ENCODE data around the gene BBOX1. TPM values are rescaled to one million over a fixed set of nuclear protein-coding genes. Genes with fewer than 3 reads are reported as not detected.

BBOX1 gene
- total RNA-seq, 2 experiments from 2014 or later = not detected

DNA sequence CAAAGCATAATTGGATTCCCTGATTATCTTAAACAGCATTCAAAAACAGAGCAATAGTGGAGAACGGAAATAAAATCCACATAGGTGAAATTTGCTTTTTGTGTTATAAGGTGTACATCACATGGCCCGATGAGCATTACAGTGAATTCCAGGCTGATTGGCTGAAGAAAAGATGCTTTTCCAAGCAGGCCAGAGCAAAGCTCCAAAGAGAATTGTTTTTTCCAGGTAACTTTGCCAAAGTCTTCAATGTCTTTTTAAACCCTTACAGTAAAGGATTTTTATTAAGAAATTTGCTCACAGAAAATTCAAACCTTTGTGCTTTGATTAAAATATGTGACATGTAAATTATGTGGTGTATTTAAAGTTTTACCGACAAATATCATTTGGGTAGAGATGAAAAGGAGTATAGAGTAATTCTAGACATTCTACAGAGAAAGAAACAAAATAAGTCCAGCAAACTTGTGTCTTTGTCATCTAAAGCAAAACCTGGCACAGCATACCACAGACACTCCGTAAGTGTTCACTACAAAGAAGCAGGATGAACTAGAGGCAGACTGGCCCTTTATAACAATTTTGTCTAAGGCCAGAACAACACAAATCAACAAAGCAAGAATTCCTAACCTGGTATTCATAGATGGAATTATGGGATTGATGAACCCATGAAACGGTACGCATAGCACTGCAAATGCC is 16.6 kb downstream of the BBOX1 start:
- H3K36me3 ChIP-seq (ENCODE audit: insufficient read depth, low read length) = no peaks in the 10 kb centered on the region
- ChIA-PET CTCF (no interaction called here), POLR2A (no interaction called here)
- no peaks in the 10 kb centered on the region for H3K4me1 ChIP-seq (ENCODE audit: insufficient read depth, low read length)
- Mint-ChIP-seq H3K36me3 (ENCODE audit: low read depth) (no peaks in the 10 kb centered on the region), H3K27me3 (no peaks in the 10 kb centered on the region), H3K4me1 (ENCODE audit: low read depth) (no peaks in the 10 kb centered on the region), H3K4me3 (no peak overlapping the region), H3K27ac (no peak overlapping the region), H3K9me3 (peaks cover 3% of the 10 kb centered on the region)
- H3K27ac ChIP-seq (ENCODE audit: low read depth in 1 of 2, low read length in 2 of 2) = no peak overlapping the region
- H3K27me3 ChIP-seq (ENCODE audit: control insufficient read depth in 1 of 2, insufficient read depth in 2 of 2, low read length in 2 of 2) = no peaks in the 10 kb centered on the region
- ATAC-seq (ENCODE audit: poor library complexity) (no peak), DNase-seq (no peak)
- no peak overlapping the region for H3K4me3 ChIP-seq (ENCODE audit: low read length)
- intact Hi-C loops (cut with DNase I, micrococcal nuclease) = no loop called here
- H3K9me3 ChIP-seq (ENCODE audit: control insufficient read depth in 1 of 2, insufficient read depth in 1 of 2, low read length in 2 of 2) = peaks cover 5 to 9% of the 10 kb centered on the region in 2 experiments
- TF ChIP-seq CTCF (IDR thresholded peaks at IDR 0.05) = no peak

GRCh38 chr11:27058456-27058855 is 17.8 kb downstream of the BBOX1 start:
- DNase-seq = no peak
- H3K4me1 ChIP-seq (ENCODE audit: insufficient read depth, low read length) = no peaks in the 10 kb centered on the region
- Mint-ChIP-seq H3K27me3 (no peaks in the 10 kb centered on the region), H3K4me3 (no peak overlapping the region), H3K36me3 (ENCODE audit: low read depth) (no peaks in the 10 kb centered on the region), H3K4me1 (ENCODE audit: low read depth) (no peaks in the 10 kb centered on the region), H3K9me3 (peaks cover 6% of the 10 kb centered on the region), H3K27ac (no peak overlapping the region)
- no peak overlapping the region for H3K4me3 ChIP-seq (ENCODE audit: low read length)
- CTCF ChIA-PET = no interaction called here
- peaks cover 5 to 14% of the 10 kb centered on the region in 2 experiments for H3K9me3 ChIP-seq (ENCODE audit: control insufficient read depth in 1 of 2, insufficient read depth in 1 of 2, low read length in 2 of 2)
- H3K27ac ChIP-seq (ENCODE audit: low read depth in 1 of 2, low read length in 2 of 2) = no peak overlapping the region
- no peak for TF ChIP-seq CTCF (IDR thresholded peaks at IDR 0.05)
- H3K27me3 ChIP-seq (ENCODE audit: control insufficient read depth in 1 of 2, insufficient read depth in 2 of 2, low read length in 2 of 2) = no peaks in the 10 kb centered on the region
- intact Hi-C loops (cut with DNase I, micrococcal nuclease) = no loop called here
- no peak for ATAC-seq (ENCODE audit: poor library complexity)
- POLR2A ChIA-PET = no interaction called here
- H3K36me3 ChIP-seq (ENCODE audit: insufficient read depth, low read length) = no peaks in the 10 kb centered on the region

- H3K27ac ChIP-seq (ENCODE audit: low read depth in 1 of 2, low read length in 2 of 2) = no peak overlapping the region
- no peak overlapping the region for H3K4me3 Mint-ChIP-seq
- no peak overlapping the region for H3K27ac Mint-ChIP-seq
- no peaks in the 10 kb centered on the region for H3K4me1 ChIP-seq (ENCODE audit: insufficient read depth, low read length)
- CTCF ChIA-PET = no interaction called here
- no peaks in the 10 kb centered on the region for H3K36me3 ChIP-seq (ENCODE audit: insufficient read depth, low read length)
- ATAC-seq (ENCODE audit: poor library complexity) (no peak), DNase-seq (no peak)
- no peaks in the 10 kb centered on the region for H3K36me3 Mint-ChIP-seq (ENCODE audit: low read depth)
- TF ChIP-seq CTCF (IDR thresholded peaks at IDR 0.05) = no peak
- peaks cover 5 to 14% of the 10 kb centered on the region in 2 experiments for H3K9me3 ChIP-seq (ENCODE audit: control insufficient read depth in 1 of 2, insufficient read depth in 1 of 2, low read length in 2 of 2)
- POLR2A ChIA-PET = no interaction called here
- peaks cover 9% of the 10 kb centered on the region for H3K9me3 Mint-ChIP-seq
- H3K4me3 ChIP-seq (ENCODE audit: low read length) = no peak overlapping the region
- no peaks in the 10 kb centered on the region for H3K27me3 Mint-ChIP-seq
- intact Hi-C loops (cut with DNase I, micrococcal nuclease) = no loop called here
- H3K4me1 Mint-ChIP-seq (ENCODE audit: low read depth) = no peaks in the 10 kb centered on the region
- H3K27me3 ChIP-seq (ENCODE audit: control insufficient read depth in 1 of 2, insufficient read depth in 2 of 2, low read length in 2 of 2) = no peaks in the 10 kb centered on the region
Measured at GRCh38 chr11:27059431-27059830, 18.8 kb downstream of the BBOX1 start.
